ENCODE measurements around the gene TTBK2. TPM values are rescaled to one million over a fixed set of nuclear protein-coding genes. Genes with fewer than 3 reads are reported as not detected.

TTBK2 gene
- polyA plus RNA-seq, 1 donor from 2014 or later, result 15.2 TPM

DNA sequence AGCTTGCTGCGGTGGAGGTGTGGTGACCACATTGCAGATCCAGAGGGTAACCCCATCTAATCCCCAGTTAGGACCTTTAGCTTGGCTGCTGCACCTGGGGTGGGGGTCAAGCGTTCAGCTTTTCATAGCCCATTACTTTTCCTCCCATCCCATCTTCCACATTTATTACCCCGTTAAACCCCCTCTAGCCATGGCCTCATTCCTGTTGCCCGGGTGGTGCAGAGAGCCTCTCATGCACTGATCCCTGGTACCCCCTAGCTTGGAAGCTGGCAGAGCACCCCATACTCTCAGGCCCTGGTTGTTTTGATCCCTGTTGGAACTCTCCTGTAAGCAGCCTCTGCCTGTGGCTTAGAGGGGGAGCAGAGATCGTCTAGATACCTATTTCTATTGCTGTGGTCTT, 204.5 kb downstream of the TTBK2 start:
- Histone ChIP-seq H3K9ac (ENCODE audit: low read length) (no peak overlapping the region), H4K20me1 (ENCODE audit: insufficient read depth) (no peaks in the 10 kb centered on the region), H3K27ac (ENCODE audit: low read length) (no peak overlapping the region), H3K36me3 (ENCODE audit: insufficient read depth, low read length) (no peaks in the 10 kb centered on the region), H3K4me3 (ENCODE audit: low read length) (no peak overlapping the region), H3K9me2 (ENCODE audit: insufficient read depth, low read length) (no peaks in the 10 kb centered on the region), H3K9me3 (ENCODE audit: low read length) (no peaks in the 10 kb centered on the region), H3K79me2 (replicated peaks; ENCODE audit: insufficient read depth, low read length) (no peaks in the 10 kb centered on the region), H2AFZ (ENCODE audit: low read depth, low read length) (no peak overlapping the region), H3F3A (ENCODE audit: insufficient read depth, low read length, poor library complexity, severe bottlenecking) (no peaks in the 10 kb centered on the region), H3K27me3 (ENCODE audit: insufficient read depth, low read depth, low read length) (no peaks in the 10 kb centered on the region), H3K4me2 (ENCODE audit: low read length) (no peak overlapping the region)
- no peak for TF ChIP-seq TAF1 (IDR thresholded peaks at IDR 0.05; ENCODE audit: low read depth)
- TF ChIP-seq, protein P1, sequence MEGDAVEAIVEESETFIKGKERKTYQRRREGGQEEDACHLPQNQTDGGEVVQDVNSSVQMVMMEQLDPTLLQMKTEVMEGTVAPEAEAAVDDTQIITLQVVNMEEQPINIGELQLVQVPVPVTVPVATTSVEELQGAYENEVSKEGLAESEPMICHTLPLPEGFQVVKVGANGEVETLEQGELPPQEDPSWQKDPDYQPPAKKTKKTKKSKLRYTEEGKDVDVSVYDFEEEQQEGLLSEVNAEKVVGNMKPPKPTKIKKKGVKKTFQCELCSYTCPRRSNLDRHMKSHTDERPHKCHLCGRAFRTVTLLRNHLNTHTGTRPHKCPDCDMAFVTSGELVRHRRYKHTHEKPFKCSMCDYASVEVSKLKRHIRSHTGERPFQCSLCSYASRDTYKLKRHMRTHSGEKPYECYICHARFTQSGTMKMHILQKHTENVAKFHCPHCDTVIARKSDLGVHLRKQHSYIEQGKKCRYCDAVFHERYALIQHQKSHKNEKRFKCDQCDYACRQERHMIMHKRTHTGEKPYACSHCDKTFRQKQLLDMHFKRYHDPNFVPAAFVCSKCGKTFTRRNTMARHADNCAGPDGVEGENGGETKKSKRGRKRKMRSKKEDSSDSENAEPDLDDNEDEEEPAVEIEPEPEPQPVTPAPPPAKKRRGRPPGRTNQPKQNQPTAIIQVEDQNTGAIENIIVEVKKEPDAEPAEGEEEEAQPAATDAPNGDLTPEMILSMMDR (IDR thresholded peaks at IDR 0.05; ENCODE audit: poor library complexity, severe bottlenecking), result no peak
- no peak for TF ChIP-seq EZH2 (IDR thresholded peaks at IDR 0.05; ENCODE audit: borderline replicate concordance, insufficient read depth, low read length, poor library complexity, severe bottlenecking)
- no peak for TF ChIP-seq POLR2AphosphoS5 (IDR thresholded peaks at IDR 0.05)
- TF ChIP-seq RAD21 (conservative IDR thresholded peaks at IDR 0.05), result no peak
- no peak for TF ChIP-seq MXI1 (conservative IDR thresholded peaks at IDR 0.05; ENCODE audit: poor library complexity, severe bottlenecking)
- no peak for TF ChIP-seq EP300 (conservative IDR thresholded peaks at IDR 0.05; ENCODE audit: poor library complexity, severe bottlenecking)

GRCh38 chr15:42712584-42712983, 208.0 kb downstream of the TTBK2 start:
- Histone ChIP-seq H3K36me3 (ENCODE audit: insufficient read depth, low read length) (no peaks in the 10 kb centered on the region), H3K27me3 (ENCODE audit: insufficient read depth, low read depth, low read length) (no peaks in the 10 kb centered on the region), H3K27ac (ENCODE audit: low read length) (no peak overlapping the region), H3K9me3 (ENCODE audit: low read length) (no peaks in the 10 kb centered on the region), H3K79me2 (replicated peaks; ENCODE audit: insufficient read depth, low read length) (no peaks in the 10 kb centered on the region), H2AFZ (ENCODE audit: low read depth, low read length) (no peak overlapping the region), H4K20me1 (ENCODE audit: insufficient read depth) (no peaks in the 10 kb centered on the region), H3F3A (ENCODE audit: insufficient read depth, low read length, poor library complexity, severe bottlenecking) (no peaks in the 10 kb centered on the region), H3K4me3 (ENCODE audit: low read length) (no peak overlapping the region), H3K4me2 (ENCODE audit: low read length) (no peak overlapping the region), H3K9me2 (ENCODE audit: insufficient read depth, low read length) (no peaks in the 10 kb centered on the region), H3K9ac (ENCODE audit: low read length) (no peak overlapping the region)
- TF ChIP-seq EP300 (conservative IDR thresholded peaks at IDR 0.05; ENCODE audit: poor library complexity, severe bottlenecking) (no peak), POLR2AphosphoS5 (IDR thresholded peaks at IDR 0.05) (no peak), EZH2 (IDR thresholded peaks at IDR 0.05; ENCODE audit: borderline replicate concordance, insufficient read depth, low read length, poor library complexity, severe bottlenecking) (no peak), MXI1 (conservative IDR thresholded peaks at IDR 0.05; ENCODE audit: poor library complexity, severe bottlenecking) (no peak), SMC3 (conservative IDR thresholded peaks at IDR 0.05; ENCODE audit: poor library complexity) (no peak), TAF1 (IDR thresholded peaks at IDR 0.05; ENCODE audit: low read depth) (no peak)
- TF ChIP-seq, protein P2, sequence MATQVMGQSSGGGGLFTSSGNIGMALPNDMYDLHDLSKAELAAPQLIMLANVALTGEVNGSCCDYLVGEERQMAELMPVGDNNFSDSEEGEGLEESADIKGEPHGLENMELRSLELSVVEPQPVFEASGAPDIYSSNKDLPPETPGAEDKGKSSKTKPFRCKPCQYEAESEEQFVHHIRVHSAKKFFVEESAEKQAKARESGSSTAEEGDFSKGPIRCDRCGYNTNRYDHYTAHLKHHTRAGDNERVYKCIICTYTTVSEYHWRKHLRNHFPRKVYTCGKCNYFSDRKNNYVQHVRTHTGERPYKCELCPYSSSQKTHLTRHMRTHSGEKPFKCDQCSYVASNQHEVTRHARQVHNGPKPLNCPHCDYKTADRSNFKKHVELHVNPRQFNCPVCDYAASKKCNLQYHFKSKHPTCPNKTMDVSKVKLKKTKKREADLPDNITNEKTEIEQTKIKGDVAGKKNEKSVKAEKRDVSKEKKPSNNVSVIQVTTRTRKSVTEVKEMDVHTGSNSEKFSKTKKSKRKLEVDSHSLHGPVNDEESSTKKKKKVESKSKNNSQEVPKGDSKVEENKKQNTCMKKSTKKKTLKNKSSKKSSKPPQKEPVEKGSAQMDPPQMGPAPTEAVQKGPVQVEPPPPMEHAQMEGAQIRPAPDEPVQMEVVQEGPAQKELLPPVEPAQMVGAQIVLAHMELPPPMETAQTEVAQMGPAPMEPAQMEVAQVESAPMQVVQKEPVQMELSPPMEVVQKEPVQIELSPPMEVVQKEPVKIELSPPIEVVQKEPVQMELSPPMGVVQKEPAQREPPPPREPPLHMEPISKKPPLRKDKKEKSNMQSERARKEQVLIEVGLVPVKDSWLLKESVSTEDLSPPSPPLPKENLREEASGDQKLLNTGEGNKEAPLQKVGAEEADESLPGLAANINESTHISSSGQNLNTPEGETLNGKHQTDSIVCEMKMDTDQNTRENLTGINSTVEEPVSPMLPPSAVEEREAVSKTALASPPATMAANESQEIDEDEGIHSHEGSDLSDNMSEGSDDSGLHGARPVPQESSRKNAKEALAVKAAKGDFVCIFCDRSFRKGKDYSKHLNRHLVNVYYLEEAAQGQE (IDR thresholded peaks at IDR 0.05; ENCODE audit: borderline replicate concordance), result no peak
- TF ChIP-seq, protein P1 (IDR thresholded peaks at IDR 0.05; ENCODE audit: poor library complexity, severe bottlenecking), result no peak
